Peyer's patch (tissue), 4 donors: ENCODE results near the gene KDM3A. TPM values are rescaled to one million over a fixed set of nuclear protein-coding genes. Genes with fewer than 3 reads are reported as not detected.

Experiments
- DNase-seq, 3 donors: peaks; one replicate each; pipeline ENCODE4 v3.0.0-alpha.2; 2017 to 2019
- H3K27ac ChIP-seq, 4 donors: fragments of 200-600 bp; sonication (generic); one replicate each; pipeline ENCODE4 v1.5.1; 2016 to 2019
- H3K27me3 ChIP-seq, 2 donors: fragments of 200-600 bp; sonication (generic); one replicate each; pipeline ENCODE4 v1.5.1; 2019
- H3K36me3 ChIP-seq, 3 donors: fragments of 200-600 bp; sonication (generic); one replicate each; pipeline ENCODE4 v1.5.1; 2016 to 2019
- H3K4me1 ChIP-seq, 4 donors: fragments of 200-600 bp; sonication (generic); one replicate each; pipeline ENCODE4 v1.5.1; 2016 to 2019
- H3K4me3 ChIP-seq, 4 donors: fragments of 200-600 bp; sonication (generic); 1 replicate in 3 of 4; 2 replicates in 1 of 4; pipeline ENCODE4 v1.5.1; 2016 to 2019; ENCODE audit warnings: mild to moderate bottlenecking in 1 of 4
- H3K9me3 ChIP-seq, 4 donors: fragments of 200-600 bp; sonication (generic); one replicate each; pipeline ENCODE4 v1.5.1; 2016 to 2019; ENCODE audit warnings: mild to moderate bottlenecking in 1 of 4
- POLR2A ChIP-seq, 2 donors: fragments of 450-650 bp; IDR thresholded peaks; one replicate each; pipeline ENCODE4 v1.5.1; 2017; ENCODE audit warnings: antibody characterized with exemption in 2 of 2, mild to moderate bottlenecking in 2 of 2, moderate library complexity in 2 of 2
- total RNA-seq, 4 donors: library from RNA; depleted of rRNA; stranded (reverse); fragments of >200 nt; gene quantifications; one replicate each; pipeline ENCODE4 v1.1.0, GENCODE V29; 2016
- TF ChIP-seq, protein P1 (sequence below), 6 experiments: fragments of 450-650 bp in 4 of 6; fragments of 200-600 bp in 2 of 6; sonication (generic) in 1 of 6; IDR thresholded peaks; one replicate each; pipeline ENCODE4 v1.5.1; 2017 to 2019; ENCODE audit warnings: antibody characterized with exemption in 6 of 6, mild to moderate bottlenecking in 3 of 6, moderate library complexity in 1 of 6

The KDM3A gene
- total RNA-seq, 4 donors from 2014 or later, result 42.9 to 93.1 (median 61.1) TPM

DNA sequence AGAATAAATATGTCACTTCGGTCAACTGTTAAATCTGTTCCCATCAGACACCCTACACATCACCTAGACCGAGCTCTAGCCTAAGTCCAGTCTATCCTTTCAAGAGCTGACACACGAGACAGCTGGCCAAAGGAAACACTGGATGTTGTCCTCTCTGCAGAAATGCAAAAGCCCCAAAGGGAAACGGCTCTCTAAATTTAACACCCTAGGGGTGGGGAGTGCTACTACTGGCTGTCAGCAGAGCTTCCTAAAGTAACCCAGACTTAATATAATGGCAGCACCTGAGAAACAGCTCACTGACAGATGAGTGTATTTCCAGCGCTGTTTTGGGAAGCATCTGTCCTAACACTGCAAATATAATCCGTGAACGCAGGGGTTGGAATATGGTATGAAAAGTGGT, 66.4 kb downstream of the KDM3A start:
- H3K4me3 ChIP-seq, result no peak overlapping the region
- no peaks in the 10 kb centered on the region for H3K27me3 ChIP-seq
- H3K36me3 ChIP-seq, result peaks cover 0 to 75% (median 0%) of the 10 kb centered on the region in 3 donors
- no peak for TF ChIP-seq POLR2A (IDR thresholded peaks at IDR 0.05)
- TF ChIP-seq, protein P1, sequence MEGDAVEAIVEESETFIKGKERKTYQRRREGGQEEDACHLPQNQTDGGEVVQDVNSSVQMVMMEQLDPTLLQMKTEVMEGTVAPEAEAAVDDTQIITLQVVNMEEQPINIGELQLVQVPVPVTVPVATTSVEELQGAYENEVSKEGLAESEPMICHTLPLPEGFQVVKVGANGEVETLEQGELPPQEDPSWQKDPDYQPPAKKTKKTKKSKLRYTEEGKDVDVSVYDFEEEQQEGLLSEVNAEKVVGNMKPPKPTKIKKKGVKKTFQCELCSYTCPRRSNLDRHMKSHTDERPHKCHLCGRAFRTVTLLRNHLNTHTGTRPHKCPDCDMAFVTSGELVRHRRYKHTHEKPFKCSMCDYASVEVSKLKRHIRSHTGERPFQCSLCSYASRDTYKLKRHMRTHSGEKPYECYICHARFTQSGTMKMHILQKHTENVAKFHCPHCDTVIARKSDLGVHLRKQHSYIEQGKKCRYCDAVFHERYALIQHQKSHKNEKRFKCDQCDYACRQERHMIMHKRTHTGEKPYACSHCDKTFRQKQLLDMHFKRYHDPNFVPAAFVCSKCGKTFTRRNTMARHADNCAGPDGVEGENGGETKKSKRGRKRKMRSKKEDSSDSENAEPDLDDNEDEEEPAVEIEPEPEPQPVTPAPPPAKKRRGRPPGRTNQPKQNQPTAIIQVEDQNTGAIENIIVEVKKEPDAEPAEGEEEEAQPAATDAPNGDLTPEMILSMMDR (IDR thresholded peaks at IDR 0.05), result no peak
- H3K4me1 ChIP-seq, result no peaks in the 10 kb centered on the region
- no peak for DNase-seq
- H3K9me3 ChIP-seq, result no peaks in the 10 kb centered on the region
- no peak overlapping the region for H3K27ac ChIP-seq

DNA sequence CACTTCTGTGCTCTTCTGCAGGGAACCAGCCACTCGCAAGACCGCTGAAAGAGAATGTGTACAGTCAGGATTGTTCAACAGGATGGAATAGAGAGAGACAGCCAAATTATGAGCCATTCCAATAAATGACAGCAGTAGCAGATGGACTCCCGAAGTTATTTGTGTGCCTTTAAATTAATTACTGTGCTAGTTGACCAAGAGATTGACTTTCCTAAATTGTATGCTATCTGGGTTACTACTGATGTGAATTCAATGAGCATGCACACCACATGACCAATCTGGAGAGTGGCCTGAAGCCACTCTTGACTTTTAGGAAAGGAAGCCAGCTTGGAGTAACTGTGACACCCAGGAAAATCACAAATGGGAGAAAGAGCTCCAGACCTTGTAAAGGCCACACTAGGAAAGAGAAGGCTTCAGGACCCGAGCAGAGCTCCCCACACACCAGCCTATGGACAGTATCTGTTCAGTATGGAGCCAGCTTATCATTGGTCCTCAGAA, 69.3 kb downstream of the KDM3A start:
- TF ChIP-seq POLR2A (IDR thresholded peaks at IDR 0.05), result no peak
- TF ChIP-seq, protein P1 (IDR thresholded peaks at IDR 0.05), result no peak

DNA sequence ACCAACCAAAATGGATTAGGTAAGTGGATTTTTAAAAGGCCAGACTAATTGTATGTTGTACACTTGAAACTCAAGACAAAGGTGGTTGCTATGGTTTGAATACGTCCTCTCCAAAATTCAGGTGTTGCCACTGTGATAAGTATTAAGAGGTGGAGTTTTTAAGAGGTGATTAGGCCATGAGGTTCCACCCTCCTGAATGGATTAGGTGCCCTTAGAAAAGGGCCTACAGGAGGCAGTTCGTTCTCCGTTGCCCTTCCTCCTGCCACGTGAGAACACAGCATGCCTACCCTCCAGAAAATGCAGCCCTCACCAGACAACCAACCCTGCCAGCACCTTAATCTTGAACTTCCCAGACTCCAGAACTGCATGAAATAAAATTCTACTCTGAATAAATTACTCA, 70.9 kb downstream of the KDM3A start:
- Histone ChIP-seq H3K4me3 (no peak overlapping the region), H3K36me3 (peaks cover 0 to 36% (median 0%) of the 10 kb centered on the region in 3 donors), H3K27ac (no peak overlapping the region), H3K9me3 (no peaks in the 10 kb centered on the region), H3K27me3 (no peaks in the 10 kb centered on the region), H3K4me1 (no peaks in the 10 kb centered on the region)
- no peak for DNase-seq
- TF ChIP-seq, protein P1 (IDR thresholded peaks at IDR 0.05), result no peak
- no peak for TF ChIP-seq POLR2A (IDR thresholded peaks at IDR 0.05)

More for the DNA sequence above, 69.3 kb downstream of the KDM3A start:
- Histone ChIP-seq H3K27ac (no peak overlapping the region), H3K4me3 (no peak overlapping the region), H3K9me3 (no peaks in the 10 kb centered on the region), H3K36me3 (peaks cover 0 to 48% (median 0%) of the 10 kb centered on the region in 3 donors), H3K27me3 (no peaks in the 10 kb centered on the region), H3K4me1 (no peaks in the 10 kb centered on the region)
- no peak for DNase-seq

DNA sequence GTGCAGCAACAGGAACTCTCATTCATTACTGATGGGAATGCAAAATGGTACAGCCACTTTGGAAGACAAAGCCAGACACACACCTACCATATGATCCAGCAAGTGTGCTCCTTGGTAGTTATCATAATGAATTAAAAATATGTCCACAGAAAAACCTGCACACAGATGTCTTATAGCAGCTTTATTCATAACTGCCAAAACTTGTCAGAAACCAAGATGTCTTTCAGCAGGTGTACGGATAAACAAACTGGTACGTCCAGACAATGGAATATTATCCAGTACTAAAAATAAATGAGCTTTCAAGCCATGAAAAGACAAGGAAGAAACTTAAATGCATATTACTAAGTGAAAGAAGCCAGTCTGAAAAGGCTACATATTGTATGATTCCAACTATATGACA, 71.7 kb downstream of the KDM3A start:
- Histone ChIP-seq H3K36me3 (peaks cover 0 to 28% (median 0%) of the 10 kb centered on the region in 3 donors), H3K27ac (no peak overlapping the region), H3K4me1 (no peaks in the 10 kb centered on the region), H3K4me3 (no peak overlapping the region), H3K9me3 (no peaks in the 10 kb centered on the region), H3K27me3 (no peaks in the 10 kb centered on the region)
- no peak for DNase-seq
- no peak for TF ChIP-seq POLR2A (IDR thresholded peaks at IDR 0.05)
- TF ChIP-seq, protein P1 (IDR thresholded peaks at IDR 0.05), result no peak

DNA sequence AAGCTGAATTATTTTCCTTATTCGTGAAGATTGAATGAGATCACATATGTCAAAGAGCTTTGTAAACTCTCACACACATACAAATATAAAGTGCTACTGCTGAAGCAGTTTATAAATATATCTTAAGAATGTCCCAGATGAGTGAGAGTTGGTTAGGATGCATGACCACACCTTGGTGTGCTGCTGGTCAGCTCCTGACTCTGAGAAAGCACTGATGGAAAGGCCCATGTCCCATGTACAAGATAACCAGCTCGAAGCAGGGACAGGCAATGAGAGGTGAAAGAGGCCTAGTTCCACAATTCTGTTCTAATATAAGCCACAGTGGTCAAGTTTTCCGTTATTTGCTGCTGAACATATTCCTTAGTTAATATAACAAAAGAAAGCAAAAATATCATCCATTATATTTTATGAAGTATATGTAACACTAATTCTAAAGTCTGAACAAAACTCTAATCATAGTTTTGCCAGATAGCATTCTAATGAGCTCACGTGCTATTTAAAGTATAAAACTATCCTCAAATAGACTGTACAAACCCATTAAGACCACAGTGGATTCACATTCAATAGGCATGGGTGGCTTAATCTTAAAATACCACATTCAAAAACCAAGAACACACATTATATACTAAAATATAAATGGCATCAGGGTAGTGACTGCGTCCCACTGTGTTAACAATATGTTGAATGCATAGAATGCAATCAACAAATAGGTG, 72.9 kb downstream of the KDM3A start:
- peaks cover 0 to 16% (median 0%) of the 10 kb centered on the region in 3 donors for H3K36me3 ChIP-seq
- no peak overlapping the region for H3K4me3 ChIP-seq
- H3K27ac ChIP-seq, result no peak overlapping the region
- no peaks in the 10 kb centered on the region for H3K27me3 ChIP-seq
- no peak for DNase-seq
- no peaks in the 10 kb centered on the region for H3K4me1 ChIP-seq
- TF ChIP-seq, protein P1 (IDR thresholded peaks at IDR 0.05), result no peak
- no peak for TF ChIP-seq POLR2A (IDR thresholded peaks at IDR 0.05)
- H3K9me3 ChIP-seq, result no peaks in the 10 kb centered on the region
